Activated T-cell treated with anti-CD3 and anti-CD28 coated beads for 24 hours (primary cell): ENCODE data around the gene DDX3X.
"Not testable (repeated sequence)": the region's sequence is repeated elsewhere in the genome, so short reads cannot be mapped to it uniquely, and the experiment has no call there.

Source experiments
- DNase-seq: peaks from one replicate; pipeline ENCODE4 v3.0.0-alpha.2; 2020; ENCODE audit warnings: low read depth

The DDX3X gene

DNA sequence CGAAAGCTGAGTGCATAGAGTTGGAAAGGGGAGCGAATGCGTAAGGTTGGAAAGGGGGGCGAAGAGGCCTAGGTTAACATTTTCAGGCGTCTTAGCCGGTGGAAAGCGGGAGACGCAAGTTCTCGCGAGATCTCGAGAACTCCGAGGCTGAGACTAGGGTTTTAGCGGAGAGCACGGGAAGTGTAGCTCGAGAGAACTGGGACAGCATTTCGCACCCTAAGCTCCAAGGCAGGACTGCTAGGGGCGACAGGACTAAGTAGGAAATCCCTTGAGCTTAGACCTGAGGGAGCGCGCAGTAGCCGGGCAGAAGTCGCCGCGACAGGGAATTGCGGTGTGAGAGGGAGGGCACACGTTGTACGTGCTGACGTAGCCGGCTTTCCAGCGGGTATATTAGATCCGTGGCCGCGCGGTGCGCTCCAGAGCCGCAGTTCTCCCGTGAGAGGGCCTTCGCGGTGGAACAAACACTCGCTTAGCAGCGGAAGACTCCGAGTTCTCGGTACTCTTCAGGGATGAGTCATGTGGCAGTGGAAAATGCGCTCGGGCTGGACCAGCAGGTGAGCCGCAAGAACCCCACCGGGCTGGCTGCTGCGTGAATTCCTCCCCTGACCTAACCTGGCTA, at the start of gene DDX3X:
TSS of gene DDX3X (plus strand) at position 419 of the 619 bp plus-strand sequence. CDS start at position 510, 91 bp downstream.
- DNase-seq: peak; percentile 77

- not testable (repeated sequence) for DNase-seq
Observed at GRCh38 chrX:41285928-41286327, 48.0 kb upstream of the DDX3X start.

- DNase-seq: no peak
Observed at GRCh38 chrX:41288641-41289040, 45.3 kb upstream of the DDX3X start.

GRCh38 chrX:41289095-41289494, 44.9 kb upstream of the DDX3X start:
- no peak for DNase-seq

DNA sequence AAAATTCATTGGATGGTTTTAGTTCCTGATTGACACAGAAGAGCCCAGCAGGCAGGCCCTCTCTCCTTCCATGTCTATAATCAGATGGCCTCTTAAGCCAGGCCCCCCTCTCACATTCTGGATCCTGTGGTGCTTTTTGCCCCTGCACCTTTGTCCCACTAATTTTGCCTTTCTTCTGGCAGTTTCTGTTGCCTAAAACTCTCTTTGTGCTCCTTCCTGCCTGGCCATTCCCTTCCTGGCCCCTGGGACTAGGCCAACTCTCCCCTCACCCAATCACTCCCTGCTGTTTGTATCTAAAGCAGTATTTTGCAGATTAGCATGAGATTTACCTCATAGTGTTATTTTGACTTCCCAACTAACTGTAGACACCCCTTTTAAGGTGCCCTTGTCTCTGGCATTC, 42.7 kb upstream of the DDX3X start:
- no peak for DNase-seq

DNA sequence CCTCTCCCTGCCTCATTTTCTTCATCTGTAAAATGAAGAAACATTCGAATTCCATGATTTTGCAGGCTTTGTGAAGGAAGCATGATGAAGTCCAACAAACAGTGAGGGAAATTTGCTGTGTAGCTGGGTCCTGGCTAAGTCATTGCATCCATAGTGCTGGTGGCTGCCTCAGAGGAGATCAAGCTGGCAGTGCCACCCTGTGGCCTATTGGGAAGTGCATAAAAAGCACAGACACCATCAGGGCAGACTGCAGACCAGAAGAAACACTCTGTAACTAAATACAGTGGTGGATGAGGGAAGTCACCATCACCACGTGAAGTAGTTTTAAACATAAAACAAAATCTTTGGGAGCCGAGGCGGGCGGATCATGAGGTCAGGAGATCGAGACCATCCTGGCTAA, 40.7 kb upstream of the DDX3X start:
- DNase-seq: no peak

GRCh38 chrX:41300758-41301437, 33.1 kb upstream of the DDX3X start:
- no peak for DNase-seq

DNA sequence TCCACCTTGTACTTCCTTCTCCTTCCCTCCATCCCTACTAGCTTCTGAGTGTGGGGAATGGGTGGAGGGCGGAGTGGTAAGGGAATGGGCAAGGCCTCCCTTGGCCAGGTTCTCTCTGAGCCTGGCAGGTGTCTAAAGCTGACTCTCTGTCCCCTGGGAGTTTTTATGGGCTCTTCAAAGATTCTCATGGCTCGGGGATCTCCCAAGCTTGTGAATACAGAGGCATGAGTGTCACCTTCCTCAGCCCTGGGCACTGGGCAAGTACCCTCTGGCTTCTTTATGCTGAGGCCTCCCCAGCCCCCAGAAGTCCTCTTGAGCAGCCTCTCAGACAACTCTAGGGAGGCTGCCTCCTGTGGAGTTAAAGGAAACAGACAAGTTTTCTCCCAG, 32.5 kb upstream of the DDX3X start:
- DNase-seq: no peak

GRCh38 chrX:41302370-41302769, 31.6 kb upstream of the DDX3X start:
- DNase-seq: no peak

DNA sequence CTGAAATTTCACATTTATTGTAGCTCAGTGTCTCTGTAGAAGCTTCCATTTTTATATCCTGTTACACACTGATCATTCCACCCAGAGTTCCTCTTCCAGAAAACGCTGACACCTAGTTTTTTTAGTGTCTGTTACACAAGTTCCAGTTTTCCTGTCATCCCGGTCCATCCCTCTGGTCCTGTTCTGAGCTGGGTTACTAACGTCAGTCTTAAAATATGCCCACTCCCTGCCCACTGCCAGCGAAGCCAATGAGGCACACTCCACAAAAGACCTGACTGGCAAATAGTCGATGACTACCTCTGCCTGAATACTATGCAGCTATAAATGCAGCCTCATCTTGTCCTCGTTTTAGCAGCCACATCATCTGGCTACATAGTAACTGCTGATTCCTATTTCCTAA, 30.9 kb upstream of the DDX3X start:
- DNase-seq: no peak

GRCh38 chrX:41304178-41304577, 29.8 kb upstream of the DDX3X start:
- DNase-seq: no peak

DNA sequence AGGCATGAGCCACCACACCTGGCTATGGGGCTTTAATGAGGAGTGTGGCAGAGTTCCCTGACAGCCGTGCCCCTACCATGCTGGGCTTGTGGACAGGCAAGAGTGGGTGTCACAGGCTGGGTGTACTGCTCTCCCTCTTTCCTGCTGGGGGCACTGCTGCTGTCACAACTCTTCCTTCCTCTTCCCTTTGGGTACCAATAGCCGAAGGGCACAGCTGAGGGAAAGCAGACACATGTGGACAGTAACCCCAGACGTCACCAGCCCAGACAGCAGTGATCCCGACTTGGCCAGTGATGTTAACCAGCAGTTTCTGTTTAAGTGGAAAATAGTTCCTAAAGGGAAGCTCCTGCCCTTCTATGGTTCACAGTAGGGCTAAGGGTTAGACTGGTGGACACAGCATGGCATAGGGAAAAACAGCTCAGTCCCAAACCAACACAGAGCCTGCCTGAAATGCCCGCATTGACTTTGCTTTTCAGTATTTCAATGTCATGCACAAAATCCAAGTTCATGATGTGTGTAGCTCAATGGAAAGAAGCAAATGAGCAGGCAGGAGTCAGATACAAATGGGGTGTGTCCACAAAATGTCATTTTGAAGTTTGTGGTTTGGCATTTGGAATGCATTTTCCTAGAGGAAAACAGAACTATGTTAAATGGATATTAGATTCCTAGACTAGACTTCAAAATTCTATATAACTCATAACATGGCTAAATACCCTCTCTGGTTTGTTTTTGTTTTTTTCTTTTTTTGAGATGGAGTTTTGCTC, 24.9 kb upstream of the DDX3X start:
- DNase-seq: no peak

DNA sequence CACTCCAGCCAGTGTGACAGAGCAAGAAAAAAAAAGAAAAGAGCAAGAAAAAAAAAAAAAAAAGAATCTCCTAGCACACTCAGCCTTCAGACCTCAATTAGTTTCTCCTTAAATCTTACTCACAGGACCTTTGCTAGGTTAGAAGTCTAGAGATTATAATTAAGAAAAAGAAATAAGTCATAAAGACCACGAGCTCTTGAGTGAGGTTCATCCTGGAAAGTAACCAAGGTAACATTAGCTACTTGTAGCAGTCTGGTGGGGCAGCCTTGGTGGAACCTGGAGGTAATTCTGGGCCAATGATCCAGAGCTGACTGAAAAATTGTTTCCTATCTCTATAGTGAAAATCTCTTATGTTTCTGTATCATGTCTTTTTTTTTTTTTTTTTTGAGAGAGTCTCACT, 21.2 kb upstream of the DDX3X start:
- DNase-seq: no peak

GRCh38 chrX:41313419-41313818, 20.5 kb upstream of the DDX3X start:
- DNase-seq: no peak

- DNase-seq: no peak
Observed at GRCh38 chrX:41314204-41314603, 19.8 kb upstream of the DDX3X start.

- no peak for DNase-seq
Observed at GRCh38 chrX:41314881-41315280, 19.1 kb upstream of the DDX3X start.

DNA sequence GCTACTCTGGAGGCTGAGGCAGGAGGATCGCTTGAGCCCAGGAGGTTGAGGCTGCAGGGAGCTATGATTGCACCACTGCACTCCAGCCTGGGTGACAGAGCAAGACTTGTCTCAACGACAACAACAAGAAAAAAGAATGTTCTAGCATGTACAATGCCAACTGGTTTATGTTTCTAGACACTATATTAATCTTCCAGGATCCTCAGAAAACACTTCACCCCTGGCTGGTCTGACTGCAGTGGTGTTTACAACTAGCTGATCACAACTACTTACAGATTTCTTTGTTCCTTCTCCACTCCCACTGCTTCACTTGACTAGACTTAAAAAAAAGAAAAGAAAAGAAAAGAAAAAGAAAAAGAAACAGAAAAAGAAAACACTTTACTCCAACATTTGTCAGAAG, 17.7 kb upstream of the DDX3X start:
- DNase-seq: not testable (repeated sequence)

GRCh38 chrX:41317477-41318208, 16.3 kb upstream of the DDX3X start:
- no peak for DNase-seq

GRCh38 chrX:41320393-41320792, 13.6 kb upstream of the DDX3X start:
- no peak for DNase-seq

GRCh38 chrX:41322821-41323603, 10.9 kb upstream of the DDX3X start:
- DNase-seq: no peak

- DNase-seq: no peak
Observed at GRCh38 chrX:41326431-41326830, 7.5 kb upstream of the DDX3X start.

GRCh38 chrX:41327341-41327740, 6.6 kb upstream of the DDX3X start:
- no peak for DNase-seq
